ENCODE data around the gene CSF1R. TPM values are rescaled to one million over a fixed set of nuclear protein-coding genes. Genes with fewer than 3 reads are reported as not detected.

Gene CSF1R
- polyA plus RNA-seq, 1 of the 3 experiments (the other 2 are of a cell fraction), result 0.25 TPM

GRCh38 chr5:150117945-150118560 is 31.7 kb upstream of the CSF1R start:
- peaks cover 3 to 11% of the 10 kb centered on the region in 2 experiments; a peak in 3 of 4 replicates for H3K4me1 ChIP-seq (ENCODE audit: control insufficient read depth in 1 of 2, insufficient read depth in 2 of 2, low read depth in 1 of 2, low read length in 1 of 2)
- H3K9ac ChIP-seq, result no peak overlapping the region
- ChIA-PET POLR2A (no interaction called here), CTCF (interaction anchor here (0.7 to 2.0 kb wide), 5 partner anchors 9 to 284 kb away, joined by 3 to 7 read pairs (median 3); no protein-coding TSS in a partner anchor)
- no peak for DNase-seq
- no peak overlapping the region for H2AFZ ChIP-seq (ENCODE audit: low read depth)
- TF ChIP-seq RCOR1 (IDR thresholded peaks at IDR 0.05; ENCODE audit: low read length) (no peak), FOXJ3 (CRISPR knock-in tag; IDR thresholded peaks at IDR 0.05) (no peak), SMC3 (IDR thresholded peaks at IDR 0.05; ENCODE audit: low read depth, low read length) (no peak), MXI1 (IDR thresholded peaks at IDR 0.05; ENCODE audit: low read depth, low read length) (no peak), RAD21 (IDR thresholded peaks at IDR 0.05; ENCODE audit: low read length) (no peak), MEF2A (IDR thresholded peaks at IDR 0.05; ENCODE audit: borderline replicate concordance, low read depth) (no peak), TCF12 (IDR thresholded peaks at IDR 0.05) (no peak), FOSL2 (IDR thresholded peaks at IDR 0.05; ENCODE audit: borderline replicate concordance, low read depth) (no peak), RXRA (IDR thresholded peaks at IDR 0.05; ENCODE audit: borderline replicate concordance, low read depth) (no peak), NRF1 (IDR thresholded peaks at IDR 0.05; ENCODE audit: low read depth, low read length) (no peak), ELF1 (IDR thresholded peaks at IDR 0.05) (no peak), EZH2phosphoT487 (IDR thresholded peaks at IDR 0.05; ENCODE audit: borderline replicate concordance, low read depth) (no peak), POLR2AphosphoS5 (IDR thresholded peaks at IDR 0.05; ENCODE audit: low read depth, low read length) (no peak), PBX3 (IDR thresholded peaks at IDR 0.05) (no peak)
- TF ChIP-seq, protein P1, sequence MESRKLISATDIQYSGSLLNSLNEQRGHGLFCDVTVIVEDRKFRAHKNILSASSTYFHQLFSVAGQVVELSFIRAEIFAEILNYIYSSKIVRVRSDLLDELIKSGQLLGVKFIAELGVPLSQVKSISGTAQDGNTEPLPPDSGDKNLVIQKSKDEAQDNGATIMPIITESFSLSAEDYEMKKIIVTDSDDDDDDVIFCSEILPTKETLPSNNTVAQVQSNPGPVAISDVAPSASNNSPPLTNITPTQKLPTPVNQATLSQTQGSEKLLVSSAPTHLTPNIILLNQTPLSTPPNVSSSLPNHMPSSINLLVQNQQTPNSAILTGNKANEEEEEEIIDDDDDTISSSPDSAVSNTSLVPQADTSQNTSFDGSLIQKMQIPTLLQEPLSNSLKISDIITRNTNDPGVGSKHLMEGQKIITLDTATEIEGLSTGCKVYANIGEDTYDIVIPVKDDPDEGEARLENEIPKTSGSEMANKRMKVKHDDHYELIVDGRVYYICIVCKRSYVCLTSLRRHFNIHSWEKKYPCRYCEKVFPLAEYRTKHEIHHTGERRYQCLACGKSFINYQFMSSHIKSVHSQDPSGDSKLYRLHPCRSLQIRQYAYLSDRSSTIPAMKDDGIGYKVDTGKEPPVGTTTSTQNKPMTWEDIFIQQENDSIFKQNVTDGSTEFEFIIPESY (IDR thresholded peaks at IDR 0.05; ENCODE audit: borderline replicate concordance, low read depth), result no peak
- TF ChIP-seq, protein P2, sequence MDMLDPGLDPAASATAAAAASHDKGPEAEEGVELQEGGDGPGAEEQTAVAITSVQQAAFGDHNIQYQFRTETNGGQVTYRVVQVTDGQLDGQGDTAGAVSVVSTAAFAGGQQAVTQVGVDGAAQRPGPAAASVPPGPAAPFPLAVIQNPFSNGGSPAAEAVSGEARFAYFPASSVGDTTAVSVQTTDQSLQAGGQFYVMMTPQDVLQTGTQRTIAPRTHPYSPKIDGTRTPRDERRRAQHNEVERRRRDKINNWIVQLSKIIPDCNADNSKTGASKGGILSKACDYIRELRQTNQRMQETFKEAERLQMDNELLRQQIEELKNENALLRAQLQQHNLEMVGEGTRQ (IDR thresholded peaks at IDR 0.05; ENCODE audit: borderline replicate concordance, low read depth, low read length), result no peak
- TF ChIP-seq, protein P3, sequence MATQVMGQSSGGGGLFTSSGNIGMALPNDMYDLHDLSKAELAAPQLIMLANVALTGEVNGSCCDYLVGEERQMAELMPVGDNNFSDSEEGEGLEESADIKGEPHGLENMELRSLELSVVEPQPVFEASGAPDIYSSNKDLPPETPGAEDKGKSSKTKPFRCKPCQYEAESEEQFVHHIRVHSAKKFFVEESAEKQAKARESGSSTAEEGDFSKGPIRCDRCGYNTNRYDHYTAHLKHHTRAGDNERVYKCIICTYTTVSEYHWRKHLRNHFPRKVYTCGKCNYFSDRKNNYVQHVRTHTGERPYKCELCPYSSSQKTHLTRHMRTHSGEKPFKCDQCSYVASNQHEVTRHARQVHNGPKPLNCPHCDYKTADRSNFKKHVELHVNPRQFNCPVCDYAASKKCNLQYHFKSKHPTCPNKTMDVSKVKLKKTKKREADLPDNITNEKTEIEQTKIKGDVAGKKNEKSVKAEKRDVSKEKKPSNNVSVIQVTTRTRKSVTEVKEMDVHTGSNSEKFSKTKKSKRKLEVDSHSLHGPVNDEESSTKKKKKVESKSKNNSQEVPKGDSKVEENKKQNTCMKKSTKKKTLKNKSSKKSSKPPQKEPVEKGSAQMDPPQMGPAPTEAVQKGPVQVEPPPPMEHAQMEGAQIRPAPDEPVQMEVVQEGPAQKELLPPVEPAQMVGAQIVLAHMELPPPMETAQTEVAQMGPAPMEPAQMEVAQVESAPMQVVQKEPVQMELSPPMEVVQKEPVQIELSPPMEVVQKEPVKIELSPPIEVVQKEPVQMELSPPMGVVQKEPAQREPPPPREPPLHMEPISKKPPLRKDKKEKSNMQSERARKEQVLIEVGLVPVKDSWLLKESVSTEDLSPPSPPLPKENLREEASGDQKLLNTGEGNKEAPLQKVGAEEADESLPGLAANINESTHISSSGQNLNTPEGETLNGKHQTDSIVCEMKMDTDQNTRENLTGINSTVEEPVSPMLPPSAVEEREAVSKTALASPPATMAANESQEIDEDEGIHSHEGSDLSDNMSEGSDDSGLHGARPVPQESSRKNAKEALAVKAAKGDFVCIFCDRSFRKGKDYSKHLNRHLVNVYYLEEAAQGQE (IDR thresholded peaks at IDR 0.05; ENCODE audit: low read depth, low read length), result no peak
- no peaks in the 10 kb centered on the region for H3K79me2 ChIP-seq (ENCODE audit: insufficient read depth)
- H3K4me3 ChIP-seq (ENCODE audit: low read depth in 2 of 2, low read length in 1 of 2), result no peak overlapping the region
- peaks cover 5 to 76% of the 10 kb centered on the region in 2 experiments for H3K36me3 ChIP-seq (replicated peaks in 1 of 2; ENCODE audit: control insufficient read depth in 1 of 2, insufficient read depth in 2 of 2, low read length in 1 of 2)
- WGBS (ENCODE audit: low lambda C conversion rate), result 87% methylated on average over 4 of the region's 9 CpGs
- no peaks in the 10 kb centered on the region for H3K9me2 ChIP-seq
- H3K4me2 ChIP-seq, result no peak overlapping the region
- H4K20me1 ChIP-seq (ENCODE audit: insufficient read depth), result no peaks in the 10 kb centered on the region
- no peaks in the 10 kb centered on the region for H3K9me3 ChIP-seq
- no peaks in the 10 kb centered on the region for H3K27me3 ChIP-seq (ENCODE audit: insufficient read depth)
- no peak overlapping the region for H3K27ac ChIP-seq (ENCODE audit: low read depth in 2 of 2, low read length in 1 of 2)
- H3F3A ChIP-seq (replicated peaks; ENCODE audit: insufficient read depth), result no peaks in the 10 kb centered on the region
